GM19324 (cell line): ENCODE data around the gene C6orf141.

Experiments
- ATAC-seq: cut with Tn5 transposase; IDR thresholded peaks from one replicate; pipeline ENCODE4 v1.9.1; 2021; ENCODE audit warnings: mild to moderate bottlenecking, moderate library complexity; ENCODE audit not compliant: unreplicated experiment, low FRiP score

Gene C6orf141

GRCh38 chr6:49535795-49536194 is 14.7 kb upstream of the C6orf141 start:
- ATAC-seq: no peak

GRCh38 chr6:49539102-49539501 is 11.4 kb upstream of the C6orf141 start:
- ATAC-seq: no peak

GRCh38 chr6:49540614-49541013 is 9.9 kb upstream of the C6orf141 start:
- no peak for ATAC-seq

- ATAC-seq: no peak
Observed at GRCh38 chr6:49541210-49541724, 9.2 kb upstream of the C6orf141 start.

GRCh38 chr6:49541936-49542335 is 8.5 kb upstream of the C6orf141 start:
- ATAC-seq: no peak

- no peak for ATAC-seq
Observed at GRCh38 chr6:49543087-49543858, 7.2 kb upstream of the C6orf141 start.

GRCh38 chr6:49546331-49546730 is 4.1 kb upstream of the C6orf141 start:
- no peak for ATAC-seq

- ATAC-seq: no peak
Observed at GRCh38 chr6:49548613-49549304, 1.7 kb upstream of the C6orf141 start.

GRCh38 chr6:49549691-49550491 is 577 bp upstream of the C6orf141 start:
- ATAC-seq: no peak

- ATAC-seq: peak; percentile 40
Observed at GRCh38 chr6:49551078-49551865, 804 bp downstream of the C6orf141 start.

GRCh38 chr6:49551866-49552129 is 1.3 kb downstream of the C6orf141 start:
- peak; percentile 36 for ATAC-seq

GRCh38 chr6:49552596-49552995 is 2.1 kb downstream of the C6orf141 start:
- no peak for ATAC-seq

GRCh38 chr6:49553384-49553783 is 2.9 kb downstream of the C6orf141 start:
- no peak for ATAC-seq

- ATAC-seq: no peak
Observed at GRCh38 chr6:49555951-49556350, 5.5 kb downstream of the C6orf141 start.

GRCh38 chr6:49556429-49556837 is 6.0 kb downstream of the C6orf141 start:
- ATAC-seq: no peak

GRCh38 chr6:49557177-49557576 is 6.7 kb downstream of the C6orf141 start:
- ATAC-seq: no peak

GRCh38 chr6:49558238-49558637 is 7.8 kb downstream of the C6orf141 start:
- ATAC-seq: no peak

GRCh38 chr6:49563006-49563886 is 12.8 kb downstream of the C6orf141 start:
- no peak for ATAC-seq

- no peak for ATAC-seq
Observed at GRCh38 chr6:49564552-49564951, 14.1 kb downstream of the C6orf141 start.
